GM13977 (cell line): ENCODE data around the gene METTL16.

ENCODE experiments used
- DNase-seq: peaks from one replicate; pipeline ENCODE4 v3.0.0; 2012; ENCODE audit warnings: low spot score
- in situ Hi-C: fragments of 300-500 bp; cut with MboI; formaldehyde crosslinking; loops from one replicate; pipeline ENCODE4 v1.12.0; 2022; ENCODE audit warnings: low sequenced_read_pairs, low pct_unique_long_range_greater_than_20kb, mixed read lengths, inconsistent platforms; ENCODE audit not compliant: unreplicated experiment
- TF ChIP-seq, protein P1 (sequence below): IDR thresholded peaks from 2 replicates; pipeline ENCODE4 v1.5.1; 2012; ENCODE audit warnings: mild to moderate bottlenecking, control low read depth; ENCODE audit not compliant: insufficient read depth; ENCODE audit errors: extremely low read depth, missing control alignments

The METTL16 gene

GRCh38 chr17:2419486-2419885, 92.2 kb downstream of the METTL16 start:
- no peak for DNase-seq
- TF ChIP-seq, protein P1, sequence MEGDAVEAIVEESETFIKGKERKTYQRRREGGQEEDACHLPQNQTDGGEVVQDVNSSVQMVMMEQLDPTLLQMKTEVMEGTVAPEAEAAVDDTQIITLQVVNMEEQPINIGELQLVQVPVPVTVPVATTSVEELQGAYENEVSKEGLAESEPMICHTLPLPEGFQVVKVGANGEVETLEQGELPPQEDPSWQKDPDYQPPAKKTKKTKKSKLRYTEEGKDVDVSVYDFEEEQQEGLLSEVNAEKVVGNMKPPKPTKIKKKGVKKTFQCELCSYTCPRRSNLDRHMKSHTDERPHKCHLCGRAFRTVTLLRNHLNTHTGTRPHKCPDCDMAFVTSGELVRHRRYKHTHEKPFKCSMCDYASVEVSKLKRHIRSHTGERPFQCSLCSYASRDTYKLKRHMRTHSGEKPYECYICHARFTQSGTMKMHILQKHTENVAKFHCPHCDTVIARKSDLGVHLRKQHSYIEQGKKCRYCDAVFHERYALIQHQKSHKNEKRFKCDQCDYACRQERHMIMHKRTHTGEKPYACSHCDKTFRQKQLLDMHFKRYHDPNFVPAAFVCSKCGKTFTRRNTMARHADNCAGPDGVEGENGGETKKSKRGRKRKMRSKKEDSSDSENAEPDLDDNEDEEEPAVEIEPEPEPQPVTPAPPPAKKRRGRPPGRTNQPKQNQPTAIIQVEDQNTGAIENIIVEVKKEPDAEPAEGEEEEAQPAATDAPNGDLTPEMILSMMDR: no peak
- in situ Hi-C loops: no loop called here

- no peak for DNase-seq
- TF ChIP-seq, protein P1: no peak
- in situ Hi-C loops: no loop called here
Measured at GRCh38 chr17:2418572-2418971, 93.1 kb downstream of the METTL16 start.

DNA sequence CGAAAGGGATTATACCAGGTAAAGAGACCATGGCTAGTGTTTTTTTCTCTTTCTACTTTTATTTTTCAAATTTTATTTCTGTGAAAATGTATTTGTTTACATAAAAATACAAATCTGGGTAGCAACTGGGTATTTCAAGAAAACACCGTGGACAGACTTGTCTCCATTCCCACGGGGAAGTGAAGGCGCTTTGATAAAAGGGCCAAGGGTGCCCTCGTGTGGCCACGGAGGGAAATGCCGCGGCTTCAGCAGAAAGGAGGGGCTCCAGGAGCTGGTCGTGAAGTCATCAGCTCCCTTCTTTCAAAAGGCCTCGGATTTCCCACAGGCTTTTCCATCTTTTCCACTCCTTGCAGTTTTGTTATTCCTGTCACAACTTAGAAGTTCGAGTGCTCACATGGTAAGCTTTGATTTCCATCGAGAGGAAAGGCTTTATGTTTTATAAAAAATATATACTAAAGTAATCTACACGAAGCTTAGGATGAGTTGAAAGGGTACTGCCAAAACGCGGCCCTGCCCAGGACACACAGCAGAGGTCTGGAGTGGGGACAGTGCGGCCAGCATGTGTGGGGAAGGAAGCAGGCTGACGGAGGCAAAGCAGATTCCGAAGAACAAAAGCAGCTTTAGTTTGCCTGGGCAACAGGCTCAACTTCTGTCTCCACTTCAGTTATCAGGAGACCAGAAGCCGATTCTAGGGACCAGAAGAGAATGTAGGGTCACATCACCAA, 95.5 kb downstream of the METTL16 start:
- DNase-seq: peak; percentile 87
- in situ Hi-C loops: no loop called here
- TF ChIP-seq, protein P1: peak; percentile 95

DNA sequence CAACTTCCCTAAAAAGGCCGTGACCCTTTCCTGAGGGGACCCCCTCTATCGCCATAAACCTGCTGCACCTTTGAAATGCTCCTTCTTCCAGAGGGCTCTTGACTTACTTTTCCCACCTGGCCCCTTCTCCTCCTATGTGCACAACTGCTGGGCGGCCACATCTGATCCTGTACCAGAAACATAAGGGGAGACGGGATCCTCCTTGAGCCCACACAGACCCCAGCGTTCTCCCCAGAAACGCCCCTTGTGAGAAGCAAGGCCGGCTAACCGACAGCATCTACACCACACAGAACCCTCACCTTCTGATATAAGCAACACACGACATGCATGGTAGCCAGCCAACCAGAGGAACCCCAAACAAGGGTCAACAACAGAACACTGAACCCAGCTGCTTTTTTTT, 96.6 kb downstream of the METTL16 start:
- TF ChIP-seq, protein P1: no peak
- in situ Hi-C loops: no loop called here
- DNase-seq: no peak

DNA sequence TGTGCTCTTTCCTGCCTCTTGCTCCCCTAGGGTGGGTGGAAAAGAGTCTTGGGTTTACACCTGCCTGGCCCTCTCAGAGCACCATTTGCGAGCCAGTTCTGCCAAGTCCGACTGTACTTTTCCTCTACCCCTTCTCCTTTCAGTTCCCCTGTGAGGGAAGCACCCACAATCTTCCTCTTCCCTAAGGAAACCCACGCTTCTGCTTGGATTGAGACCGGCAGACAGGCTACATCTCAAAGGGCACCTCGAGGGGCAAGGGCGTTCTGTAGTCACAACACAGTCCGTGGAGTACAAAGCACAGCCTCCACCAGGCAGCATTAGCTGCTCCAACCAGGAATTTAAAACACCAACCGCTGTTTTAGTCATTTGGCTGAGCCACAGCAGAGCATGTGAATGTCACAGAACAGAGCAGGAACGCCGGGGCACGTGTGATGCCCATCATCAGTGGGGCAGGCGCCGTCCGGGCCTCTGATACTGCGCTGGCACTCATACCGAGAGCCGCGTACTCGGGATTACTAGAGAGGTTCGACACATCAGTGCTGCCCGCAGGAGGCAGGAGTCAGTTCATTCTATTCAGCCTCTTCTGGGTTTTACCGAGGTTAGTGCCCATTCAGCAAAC, 97.1 kb downstream of the METTL16 start:
- DNase-seq: no peak
- in situ Hi-C loops: no loop called here
- TF ChIP-seq, protein P1: no peak

GRCh38 chr17:2412561-2413021, 99.1 kb downstream of the METTL16 start:
- DNase-seq: no peak
- in situ Hi-C loops: no loop called here
- TF ChIP-seq, protein P1: no peak
